Panc1 (cell line): Measurements from ENCODE around the gene AKAP6. TPM values are rescaled to one million over a fixed set of nuclear protein-coding genes. Genes with fewer than 3 reads are reported as not detected.

Experiments
- ATAC-seq: fragments of 200-7000 bp; cut with Tn5 transposase; 2 replicates; pipeline ENCODE4 v1.9.1; 2020; ENCODE audit warnings: mild to moderate bottlenecking, moderate library complexity
- BruUV-seq: library from RNA; stranded (reverse); fragments of 400-500 nt; replicated peaks from 2 replicates; lab custom pipeline; 2021; lab: Mats Ljungman, UMichigan
- CTCF ChIA-PET: fragments of 300-600 bp; sonication (Branson Sonifier 250); formaldehyde crosslinking; loops from one replicate; lab custom pipeline; 2022; ENCODE audit warnings: antibody characterized with exemption; lab: Charles Lee
- POLR2A ChIA-PET: fragments of 300-600 bp; sonication (Branson Sonifier 250); formaldehyde crosslinking; loops from one replicate; lab custom pipeline; 2022; ENCODE audit warnings: antibody characterized with exemption; lab: Charles Lee
- DNase-seq: peaks from one replicate; pipeline ENCODE4 v3.0.0-alpha.2; 2010; ENCODE audit warnings: low read depth, low spot score
- H3K27ac ChIP-seq: 2 replicates; pipeline ENCODE4 v1.5.1; 2011; ENCODE audit warnings: mild to moderate bottlenecking, low read length, inconsistent platforms
- H3K27me3 ChIP-seq: fragments of 200-500 bp; sonication (Bioruptor generic); 2 replicates; pipeline ENCODE4 v1.6.0; 2014; ENCODE audit warnings: low read length, inconsistent platforms; ENCODE audit not compliant: control insufficient read depth, insufficient read depth
- H3K36me3 ChIP-seq: fragments of 200-500 bp; sonication (Bioruptor generic); 2 replicates; pipeline ENCODE4 v1.5.1; 2014; ENCODE audit warnings: inconsistent platforms, mild to moderate bottlenecking, low read length, moderate library complexity; ENCODE audit not compliant: control insufficient read depth, insufficient read depth
- H3K4me1 ChIP-seq: 2 replicates; pipeline ENCODE4 v1.5.1; 2011; ENCODE audit warnings: inconsistent platforms, mild to moderate bottlenecking, low read length, moderate library complexity; ENCODE audit not compliant: control insufficient read depth, insufficient read depth
- H3K4me3 ChIP-seq, 2 experiments: 2 replicates each; pipeline ENCODE4 v1.5.1; 2011 to 2012; ENCODE audit warnings: low read depth in 2 of 2, low read length in 2 of 2, mild to moderate bottlenecking in 2 of 2, inconsistent platforms in 1 of 2, moderate library complexity in 1 of 2
- H3K9me3 ChIP-seq: fragments of 200-500 bp; sonication (Bioruptor generic); 2 replicates; pipeline ENCODE4 v1.5.1; 2014; ENCODE audit warnings: low read depth, mild to moderate bottlenecking, inconsistent platforms, low read length, moderate library complexity; ENCODE audit not compliant: control insufficient read depth, insufficient read depth
- CTCF ChIP-seq: fragments of 450-650 bp; IDR thresholded peaks from 2 replicates; pipeline ENCODE4 v1.5.1; 2017; ENCODE audit warnings: mild to moderate bottlenecking
- POLR2AphosphoS5 ChIP-seq: IDR thresholded peaks from 2 replicates; pipeline ENCODE4 v1.6.1; 2012; ENCODE audit warnings: mild to moderate bottlenecking, low read depth, low read length, moderate library complexity
- REST ChIP-seq, 2 experiments: IDR thresholded peaks; 2 replicates each; pipeline ENCODE4 v1.6.1; 2011 to 2012; ENCODE audit warnings: low read depth in 2 of 2, control low read depth in 1 of 2, low read length in 1 of 2, mild to moderate bottlenecking in 1 of 2, moderate library complexity in 1 of 2; ENCODE audit not compliant: insufficient read depth in 1 of 2
- SIN3A ChIP-seq: IDR thresholded peaks from 2 replicates; pipeline ENCODE4 v1.6.1; 2012; ENCODE audit warnings: low read depth, mild to moderate bottlenecking, low read length, moderate library complexity, borderline replicate concordance; ENCODE audit not compliant: insufficient read depth
- TCF7L2 ChIP-seq: IDR thresholded peaks from 2 replicates; pipeline ENCODE4 v1.6.1; 2011; ENCODE audit warnings: mild to moderate bottlenecking, low read depth, low read length, inconsistent platforms
- in situ Hi-C: cut with HindIII; loops from 2 replicates; pipeline ENCODE4 v1.10.0; 2016; ENCODE audit warnings: low sequenced_read_pairs, low pct_unique_long_range_greater_than_20kb
- intact Hi-C: fragments of 100-400 bp; cut with micrococcal nuclease; formaldehyde crosslinking; loops from one replicate; pipeline ENCODE4 v1.10.0; 2022; ENCODE audit not compliant: unreplicated experiment
- total RNA-seq: library from RNA; stranded (reverse); gene quantifications from one replicate; pipeline ENCODE4 v1.2.1, GENCODE V29; 2021; ENCODE audit not compliant: unreplicated experiment

Gene AKAP6
- total RNA-seq, 1 experiment from 2014 or later: 0.82 TPM

DNA sequence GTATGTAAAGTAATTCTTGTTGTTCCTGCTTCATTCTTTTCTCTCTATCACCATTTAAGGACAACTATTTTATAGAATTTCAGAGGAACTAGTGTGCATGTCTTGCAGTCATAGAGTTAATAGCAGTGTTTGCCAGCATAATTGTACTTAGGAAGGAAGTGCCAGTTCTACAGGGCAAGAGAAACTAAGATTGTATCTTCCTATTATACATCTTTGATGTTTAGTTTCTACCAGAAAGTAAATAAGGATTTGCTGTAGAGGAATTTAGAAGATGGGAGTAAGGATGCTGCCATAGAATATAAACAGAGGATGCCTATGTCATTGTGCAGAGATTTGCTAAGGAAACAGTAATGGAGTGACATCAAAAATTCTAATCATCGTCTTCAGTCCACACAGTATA lies 338.7 kb downstream of the AKAP6 start:
- TF ChIP-seq SIN3A (no peak), POLR2AphosphoS5 (no peak), CTCF (no peak), REST (IDR thresholded peaks at IDR 0.05; ENCODE audit: insufficient read depth in 1 of 2, low read depth in 2 of 2, low read length in 1 of 2) (no peak), TCF7L2 (no peak)
- H3K36me3 ChIP-seq: no peaks in the 10 kb centered on the region
- ChIA-PET CTCF (no interaction called here), POLR2A (no interaction called here)
- no peaks in the 10 kb centered on the region for H3K9me3 ChIP-seq
- H3K4me1 ChIP-seq: no peaks in the 10 kb centered on the region
- no peak overlapping the region for H3K27ac ChIP-seq
- H3K4me3 ChIP-seq: no peak overlapping the region
- intact Hi-C loops (no loop called here), in situ Hi-C loops (no loop called here)
- DNase-seq (no peak), ATAC-seq (no peak)
- H3K27me3 ChIP-seq: no peaks in the 10 kb centered on the region
- no TSS peak for BruUV-seq

DNA sequence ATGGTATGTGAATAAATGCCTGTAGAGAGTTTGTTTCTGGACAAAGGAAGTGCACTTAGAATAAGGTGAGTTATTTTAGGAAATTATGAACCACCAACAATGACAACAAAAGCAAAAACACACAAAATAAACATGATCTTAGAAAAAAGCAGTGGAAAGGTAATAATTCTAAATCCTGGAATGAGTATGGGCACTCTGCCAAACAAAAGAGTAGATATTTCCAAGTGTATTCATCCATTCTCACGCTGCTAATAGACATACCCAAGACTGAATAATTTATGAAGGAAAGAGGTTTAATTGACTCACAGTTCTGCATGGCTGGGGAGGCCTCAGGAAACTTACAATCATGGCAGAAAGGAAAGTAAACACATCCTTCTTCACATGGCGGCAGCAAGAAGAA lies 340.3 kb downstream of the AKAP6 start:
- DNase-seq (no peak), ATAC-seq (no peak)
- no peaks in the 10 kb centered on the region for H3K9me3 ChIP-seq
- ChIA-PET CTCF (interaction anchor here (0.7 kb wide), 1 partner anchor 252 kb away, joined by 3 read pairs; no protein-coding TSS in a partner anchor), POLR2A (no interaction called here)
- no peaks in the 10 kb centered on the region for H3K4me1 ChIP-seq
- no peak overlapping the region for H3K27ac ChIP-seq
- in situ Hi-C loops: no loop called here
- TF ChIP-seq TCF7L2 (no peak), POLR2AphosphoS5 (no peak), SIN3A (no peak), REST (IDR thresholded peaks at IDR 0.05; ENCODE audit: insufficient read depth in 1 of 2, low read depth in 2 of 2, low read length in 1 of 2) (no peak), CTCF (no peak)
- no TSS peak for BruUV-seq
- no peaks in the 10 kb centered on the region for H3K36me3 ChIP-seq
- intact Hi-C loops: no loop called here
- no peak overlapping the region for H3K4me3 ChIP-seq
- no peaks in the 10 kb centered on the region for H3K27me3 ChIP-seq
